ENCODE data around the gene CACNA2D3. TPM values are rescaled to one million over a fixed set of nuclear protein-coding genes. Genes with fewer than 3 reads are reported as not detected.

Gene CACNA2D3
- total RNA-seq, 1 donor from 2014 or later = 3.6 TPM

GRCh38 chr3:54619531-54619930, 497.2 kb downstream of the CACNA2D3 start:
- no peak overlapping the region for H3K4me3 ChIP-seq
- no peaks in the 10 kb centered on the region for H3K27me3 ChIP-seq (ENCODE audit: low read depth)
- H3K4me1 ChIP-seq = no peaks in the 10 kb centered on the region
- H3K27ac ChIP-seq = no peak overlapping the region
- no peaks in the 10 kb centered on the region for H3K36me3 ChIP-seq
- H3K9me3 ChIP-seq = no peaks in the 10 kb centered on the region
- DNase-seq (no peak), ATAC-seq (no peak)
- intact Hi-C loops (cut with DNase I) = no loop called here
- TF ChIP-seq CTCF (IDR thresholded peaks at IDR 0.05) = no peak

GRCh38 chr3:54621184-54621583, 498.8 kb downstream of the CACNA2D3 start:
- no peak overlapping the region for H3K4me3 ChIP-seq
- no peak for TF ChIP-seq CTCF (IDR thresholded peaks at IDR 0.05)
- intact Hi-C loops (cut with DNase I) = no loop called here
- no peak for DNase-seq
- no peak for ATAC-seq
- no peaks in the 10 kb centered on the region for H3K36me3 ChIP-seq
- no peak overlapping the region for H3K27ac ChIP-seq
- H3K27me3 ChIP-seq (ENCODE audit: low read depth) = no peaks in the 10 kb centered on the region
- no peaks in the 10 kb centered on the region for H3K9me3 ChIP-seq
- H3K4me1 ChIP-seq = no peaks in the 10 kb centered on the region

- no peak for DNase-seq
- intact Hi-C loops (cut with DNase I) = no loop called here
- Histone ChIP-seq H3K4me1 (no peaks in the 10 kb centered on the region), H3K4me3 (no peak overlapping the region), H3K27ac (no peak overlapping the region), H3K27me3 (ENCODE audit: low read depth) (no peaks in the 10 kb centered on the region), H3K36me3 (no peaks in the 10 kb centered on the region), H3K9me3 (no peaks in the 10 kb centered on the region)
- no peak for ATAC-seq
- TF ChIP-seq CTCF (IDR thresholded peaks at IDR 0.05) = no peak
Observed at GRCh38 chr3:54622678-54623077, 500.3 kb downstream of the CACNA2D3 start.

- Histone ChIP-seq H3K36me3 (no peaks in the 10 kb centered on the region), H3K9me3 (no peaks in the 10 kb centered on the region), H3K4me1 (no peaks in the 10 kb centered on the region), H3K27me3 (ENCODE audit: low read depth) (no peaks in the 10 kb centered on the region), H3K4me3 (no peak overlapping the region), H3K27ac (no peak overlapping the region)
- ATAC-seq (no peak), DNase-seq (no peak)
- intact Hi-C loops (cut with DNase I) = no loop called here
- TF ChIP-seq CTCF (IDR thresholded peaks at IDR 0.05) = no peak
Observed at GRCh38 chr3:54625805-54626787, 503.7 kb downstream of the CACNA2D3 start.

GRCh38 chr3:54628888-54629441, 506.6 kb downstream of the CACNA2D3 start:
- no peaks in the 10 kb centered on the region for H3K36me3 ChIP-seq
- no peak for DNase-seq
- no peak for TF ChIP-seq CTCF (IDR thresholded peaks at IDR 0.05)
- no peaks in the 10 kb centered on the region for H3K4me1 ChIP-seq
- H3K27ac ChIP-seq = no peak overlapping the region
- intact Hi-C loops (cut with DNase I) = no loop called here
- no peak for ATAC-seq
- no peaks in the 10 kb centered on the region for H3K9me3 ChIP-seq
- no peak overlapping the region for H3K4me3 ChIP-seq
- no peaks in the 10 kb centered on the region for H3K27me3 ChIP-seq (ENCODE audit: low read depth)
